Natural killer cell (primary cell): ENCODE results near the gene IRX2. TPM values are rescaled to one million over a fixed set of nuclear protein-coding genes. Genes with fewer than 3 reads are reported as not detected.

ENCODE experiments used
- ATAC-seq, 3 donors: fragments of 150-1000 bp in 2 of 3; fragments of 200-7000 bp in 1 of 3; cut with Tn5 transposase; 1 replicate in 1 of 3; 2 replicates in 2 of 3; pipeline ENCODE4 v1.10.0; 2021; ENCODE audit warnings: mild to moderate bottlenecking in 2 of 3, moderate library complexity in 2 of 3
- DNase-seq, 2 donors: peaks; one replicate each; pipeline versions ENCODE4 v3.0.0 to v3.0.0-alpha.2; 2013 to 2021; ENCODE audit warnings: mixed read lengths in 1 of 2
- H3K27ac ChIP-seq: one replicate; pipeline ENCODE4 v1.5.1; 2013; ENCODE audit warnings: mild to moderate bottlenecking, low read length
- H3K27me3 ChIP-seq: one replicate; pipeline ENCODE4 v1.6.1; 2013; ENCODE audit warnings: low read length; ENCODE audit not compliant: control insufficient read depth, insufficient read depth
- H3K36me3 ChIP-seq: one replicate; pipeline ENCODE4 v1.6.1; 2013; ENCODE audit warnings: low read length; ENCODE audit not compliant: control insufficient read depth, insufficient read depth
- H3K4me1 ChIP-seq: one replicate; pipeline ENCODE4 v1.6.1; 2013; ENCODE audit warnings: low read length; ENCODE audit not compliant: control insufficient read depth, insufficient read depth
- H3K4me3 ChIP-seq: one replicate; pipeline ENCODE4 v1.5.1; 2013; ENCODE audit warnings: low read length
- H3K9me3 ChIP-seq: one replicate; pipeline ENCODE4 v1.6.1; 2013; ENCODE audit warnings: low read length; ENCODE audit not compliant: control insufficient read depth, insufficient read depth
- H3K27ac Mint-ChIP-seq, 2 donors: one replicate each; pipeline ENCODE4 v1.8.0; 2022; ENCODE audit warnings: mild to moderate bottlenecking in 2 of 2, mixed read lengths in 2 of 2, moderate library complexity in 1 of 2
- H3K27me3 Mint-ChIP-seq, 2 donors: one replicate each; pipeline ENCODE4 v1.8.0; 2022; ENCODE audit warnings: low read depth in 2 of 2, mixed read lengths in 2 of 2
- H3K36me3 Mint-ChIP-seq: one replicate; pipeline ENCODE4 v1.8.0; 2022; ENCODE audit warnings: mixed read lengths
- H3K4me1 Mint-ChIP-seq, 2 donors: one replicate each; pipeline ENCODE4 v1.8.0; 2022; ENCODE audit warnings: mixed read lengths in 2 of 2
- H3K4me3 Mint-ChIP-seq: one replicate; pipeline ENCODE4 v1.8.0; 2022; ENCODE audit warnings: mild to moderate bottlenecking, moderate library complexity, mixed read lengths
- H3K9me3 Mint-ChIP-seq, 2 donors: one replicate each; pipeline ENCODE4 v1.8.0; 2022; ENCODE audit warnings: mixed read lengths in 2 of 2
- CTCF ChIP-seq: fragments of 200-600 bp; IDR thresholded peaks from one replicate; pipeline ENCODE4 v1.8.0; 2022; ENCODE audit warnings: antibody characterized with exemption
- WGBS: methylation state at CpG from one replicate; pipeline ENCODE4 v1.1.7; 2013; ENCODE audit warnings: missing lambda C conversion rate; ENCODE audit not compliant: insufficient coverage; 5-methylcytosine and 5-hydroxymethylcytosine counted together
- intact Hi-C: fragments of 100-400 bp; cut with micrococcal nuclease; formaldehyde crosslinking; loops from one replicate; pipeline ENCODE4 v1.14.2; 2022
- total RNA-seq, 4 donors: library from RNA; stranded (reverse); fragments of 120-200 nt in 1 of 4; gene quantifications; one replicate each; pipeline versions ENCODE4 v1.2.3 to v1.2.4, GENCODE V29; 2013 to 2022

The IRX2 gene
- total RNA-seq, 3 donors from 2014 or later (not counting 1 experiment from before 2014, with no cell fraction given) = not detected

GRCh38 chr5:2715856-2716255, 35.6 kb downstream of the IRX2 start:
- DNase-seq = no peak
- Mint-ChIP-seq H3K4me3 (no peak overlapping the region), H3K27me3 (peaks cover 5 to 7% of the 10 kb centered on the region in 2 donors)

GRCh38 chr5:2714805-2715204, 36.7 kb downstream of the IRX2 start:
- no peak overlapping the region for H3K27ac Mint-ChIP-seq
- Histone ChIP-seq H3K27me3 (no peaks in the 10 kb centered on the region), H3K4me3 (no peak overlapping the region), H3K27ac (no peak overlapping the region), H3K9me3 (peaks cover 4% of the 10 kb centered on the region), H3K36me3 (no peaks in the 10 kb centered on the region), H3K4me1 (no peaks in the 10 kb centered on the region)
- H3K4me3 Mint-ChIP-seq = no peak overlapping the region
- ATAC-seq (no peak), DNase-seq (no peak)
- H3K9me3 Mint-ChIP-seq = peaks cover 3 to 4% of the 10 kb centered on the region in 2 donors
- peaks cover 5 to 7% of the 10 kb centered on the region in 2 donors for H3K27me3 Mint-ChIP-seq
- no peaks in the 10 kb centered on the region for H3K4me1 Mint-ChIP-seq
- TF ChIP-seq CTCF = no peak
- WGBS = 94% methylated on average over 6 of the region's 6 CpGs
- H3K36me3 Mint-ChIP-seq = no peaks in the 10 kb centered on the region
- intact Hi-C loops = no loop called here

More at GRCh38 chr5:2715856-2716255, 35.6 kb downstream of the IRX2 start:
- H3K9me3 Mint-ChIP-seq = peaks cover 3 to 4% of the 10 kb centered on the region in 2 donors
- Histone ChIP-seq H3K36me3 (no peaks in the 10 kb centered on the region), H3K27me3 (no peaks in the 10 kb centered on the region), H3K27ac (no peak overlapping the region), H3K4me1 (no peaks in the 10 kb centered on the region), H3K4me3 (no peak overlapping the region), H3K9me3 (peaks cover 4% of the 10 kb centered on the region)
- no peaks in the 10 kb centered on the region for H3K36me3 Mint-ChIP-seq
- ATAC-seq = no peak
- WGBS = 90% methylated on average over 6 of the region's 6 CpGs
- H3K4me1 Mint-ChIP-seq = no peaks in the 10 kb centered on the region
- intact Hi-C loops = no loop called here
- H3K27ac Mint-ChIP-seq = no peak overlapping the region
- no peak for TF ChIP-seq CTCF

- ATAC-seq = no peak
- DNase-seq = no peak
- H3K4me3 Mint-ChIP-seq = no peak overlapping the region
Observed at GRCh38 chr5:2714026-2714425, 37.5 kb downstream of the IRX2 start.

More at GRCh38 chr5:2714026-2714425, 37.5 kb downstream of the IRX2 start:
- Histone ChIP-seq H3K27ac (no peak overlapping the region), H3K36me3 (no peaks in the 10 kb centered on the region), H3K9me3 (peaks cover 4% of the 10 kb centered on the region), H3K27me3 (no peaks in the 10 kb centered on the region), H3K4me1 (no peaks in the 10 kb centered on the region), H3K4me3 (no peak overlapping the region)
- Mint-ChIP-seq H3K4me1 (no peaks in the 10 kb centered on the region), H3K9me3 (peaks cover 3 to 4% of the 10 kb centered on the region in 2 donors), H3K27me3 (peaks cover 5 to 7% of the 10 kb centered on the region in 2 donors), H3K27ac (no peak overlapping the region), H3K36me3 (no peaks in the 10 kb centered on the region)
- no peak for TF ChIP-seq CTCF
- 88% methylated on average over 5 of the region's 6 CpGs for WGBS
- intact Hi-C loops = no loop called here
